HEK293 (cell line): ENCODE data around the gene SRSF6.

Experiments
- CTCF ChIA-PET: fragments of 350-600 bp; formaldehyde crosslinking; extraction: SDS; loops from one replicate; lab custom pipeline; 2021; ENCODE audit warnings: antibody characterized with exemption; lab: Yijun Ruan, JAX
- POLR2A ChIA-PET: fragments of 300-600 bp; formaldehyde crosslinking; extraction: SDS; loops from one replicate; lab custom pipeline; 2020; ENCODE audit warnings: antibody characterized with exemption, inconsistent platforms; lab: Yijun Ruan, JAX
- H3K27ac ChIP-seq: fragments of 200-500 bp; sonication (Bioruptor generic); 2 replicates; pipeline ENCODE4 v1.5.1; 2014; ENCODE audit warnings: low read depth, low read length, control low read depth, inconsistent platforms; ENCODE audit errors: extremely low read depth
- H3K36me3 ChIP-seq, 2 experiments: fragments of 200-500 bp in 1 of 2; sonication (Bioruptor generic) in 1 of 2; 1 replicate in 1 of 2; 2 replicates in 1 of 2; pipeline ENCODE4 v1.5.1; 2014 to 2017; ENCODE audit warnings: inconsistent platforms in 2 of 2, low read length in 2 of 2; ENCODE audit not compliant: control insufficient read depth in 2 of 2, insufficient read depth in 1 of 2
- H3K4me1 ChIP-seq: fragments of 200-500 bp; sonication (Bioruptor generic); 2 replicates; pipeline ENCODE4 v1.5.1; 2014; ENCODE audit warnings: mild to moderate bottlenecking, low read length, inconsistent platforms; ENCODE audit not compliant: control insufficient read depth, insufficient read depth
- H3K4me3 ChIP-seq: 2 replicates; pipeline ENCODE4 v1.5.1; 2011; ENCODE audit warnings: low read depth, mild to moderate bottlenecking, control low read depth, low read length, moderate library complexity
- H3K9me3 ChIP-seq: fragments of 200-500 bp; sonication (Bioruptor generic); 2 replicates; pipeline ENCODE4 v1.5.1; 2014; ENCODE audit warnings: low read depth, low read length, inconsistent platforms; ENCODE audit not compliant: control insufficient read depth, insufficient read depth
- AEBP2 ChIP-seq: fragments of 450-650 bp; formaldehyde crosslinking; IDR thresholded peaks from 2 replicates; pipeline ENCODE4 v1.5.1; 2016; ENCODE audit warnings: missing biosample characterization, missing genetic modification characterization, borderline replicate concordance
- BCL11A ChIP-seq: fragments of 450-650 bp; formaldehyde crosslinking; IDR thresholded peaks from 2 replicates; pipeline ENCODE4 v1.5.1; 2016; ENCODE audit warnings: low read depth, missing biosample characterization, missing genetic modification characterization
- GLI2 ChIP-seq: fragments of 450-650 bp; formaldehyde crosslinking; IDR thresholded peaks from 2 replicates; pipeline ENCODE4; 2017; ENCODE audit warnings: missing biosample characterization, missing genetic modification characterization, low read depth, borderline replicate concordance
- KLF16 ChIP-seq: fragments of 450-650 bp; formaldehyde crosslinking; IDR thresholded peaks from 2 replicates; pipeline ENCODE4 v1.5.1; 2017; ENCODE audit warnings: missing biosample characterization, missing genetic modification characterization
- KLF9 ChIP-seq: fragments of 450-650 bp; formaldehyde crosslinking; IDR thresholded peaks from 2 replicates; pipeline ENCODE4 v1.5.1; 2016; ENCODE audit warnings: missing biosample characterization, missing genetic modification characterization, low read depth
- OSR2 ChIP-seq: fragments of 450-650 bp; formaldehyde crosslinking; IDR thresholded peaks from 2 replicates; pipeline ENCODE4 v1.5.1; 2016; ENCODE audit warnings: missing biosample characterization, missing genetic modification characterization
- REST ChIP-seq: fragments of 450-650 bp; formaldehyde crosslinking; IDR thresholded peaks from 2 replicates; pipeline ENCODE4 v1.5.1; 2016; ENCODE audit warnings: missing biosample characterization, missing genetic modification characterization
- SCRT2 ChIP-seq: fragments of 450-650 bp; formaldehyde crosslinking; IDR thresholded peaks from 2 replicates; pipeline ENCODE4 v1.5.1; 2016; ENCODE audit warnings: missing biosample characterization, missing genetic modification characterization
- ZFP37 ChIP-seq: fragments of 450-650 bp; formaldehyde crosslinking; IDR thresholded peaks from 2 replicates; pipeline ENCODE4 v1.5.1; 2016; ENCODE audit warnings: missing biosample characterization, missing genetic modification characterization
- ZNF174 ChIP-seq: fragments of 450-650 bp; formaldehyde crosslinking; IDR thresholded peaks from 2 replicates; pipeline ENCODE4 v1.5.0; 2017; ENCODE audit warnings: missing biosample characterization, mild to moderate bottlenecking, missing genetic modification characterization
- ZNF19 ChIP-seq: fragments of 450-650 bp; formaldehyde crosslinking; IDR thresholded peaks from 2 replicates; pipeline ENCODE4; 2016; ENCODE audit warnings: missing biosample characterization, missing genetic modification characterization, low read depth
- ZNF202 ChIP-seq: fragments of 450-650 bp; formaldehyde crosslinking; IDR thresholded peaks from 2 replicates; pipeline ENCODE4 v1.5.1; 2016; ENCODE audit warnings: missing biosample characterization, missing genetic modification characterization, borderline replicate concordance
- ZNF211 ChIP-seq: fragments of 450-650 bp; formaldehyde crosslinking; IDR thresholded peaks from 2 replicates; pipeline ENCODE4 v1.5.1; 2016; ENCODE audit warnings: low read depth, missing biosample characterization, missing genetic modification characterization
- ZNF23 ChIP-seq: fragments of 450-650 bp; formaldehyde crosslinking; IDR thresholded peaks from 2 replicates; pipeline ENCODE4 v1.5.1; 2016; ENCODE audit warnings: missing biosample characterization, missing genetic modification characterization, borderline replicate concordance
- ZNF391 ChIP-seq: fragments of 450-650 bp; formaldehyde crosslinking; IDR thresholded peaks from 2 replicates; pipeline ENCODE4 v1.5.1; 2016; ENCODE audit warnings: low read depth, missing biosample characterization, missing genetic modification characterization, borderline replicate concordance
- ZNF404 ChIP-seq: fragments of 450-650 bp; formaldehyde crosslinking; IDR thresholded peaks from 2 replicates; pipeline ENCODE4 v1.5.1; 2017; ENCODE audit warnings: missing biosample characterization, missing genetic modification characterization
- ZNF510 ChIP-seq: fragments of 450-650 bp; formaldehyde crosslinking; IDR thresholded peaks from 2 replicates; pipeline ENCODE4 v1.5.1; 2018; ENCODE audit warnings: mild to moderate bottlenecking, missing genetic modification characterization, missing biosample characterization; ENCODE audit not compliant: insufficient replicate concordance
- ZNF530 ChIP-seq: fragments of 450-650 bp; formaldehyde crosslinking; IDR thresholded peaks from 2 replicates; pipeline ENCODE4 v1.5.1; 2016; ENCODE audit warnings: low read depth, missing biosample characterization, missing genetic modification characterization
- ZNF571 ChIP-seq: fragments of 450-650 bp; formaldehyde crosslinking; IDR thresholded peaks from 2 replicates; pipeline ENCODE4 v1.5.0; 2017; ENCODE audit warnings: missing biosample characterization, missing genetic modification characterization
- ZNF629 ChIP-seq: fragments of 450-650 bp; formaldehyde crosslinking; IDR thresholded peaks from 2 replicates; pipeline ENCODE4 v1.5.1; 2017; ENCODE audit warnings: missing biosample characterization, missing genetic modification characterization
- ZNF704 ChIP-seq: fragments of 450-650 bp; formaldehyde crosslinking; IDR thresholded peaks from 2 replicates; pipeline ENCODE4 v1.5.1; 2016; ENCODE audit warnings: missing biosample characterization, missing genetic modification characterization

The SRSF6 gene

GRCh38 chr20:43426172-43426571, 31.5 kb upstream of the SRSF6 start (continued):
- TF ChIP-seq AEBP2 (no peak), ZNF391 (no peak), ZNF510 (no peak), OSR2 (tag by site-specific recombination) (no peak), ZNF202 (tag by site-specific recombination) (no peak), ZNF629 (tag by site-specific recombination) (no peak), KLF16 (tag by site-specific recombination) (no peak), REST (tag by site-specific recombination) (no peak), SCRT2 (tag by site-specific recombination) (no peak)

GRCh38 chr20:43430265-43431133, 27.2 kb upstream of the SRSF6 start:
- CTCF ChIA-PET, result no interaction called here
- POLR2A ChIA-PET, result no interaction called here
- H3K4me1 ChIP-seq, result no peaks in the 10 kb centered on the region
- no peaks in the 10 kb centered on the region for H3K36me3 ChIP-seq
- TF ChIP-seq ZNF391 (no peak), KLF9 (tag by site-specific recombination) (no peak), BCL11A (tag by site-specific recombination) (no peak), ZNF704 (tag by site-specific recombination) (no peak), ZNF404 (tag by site-specific recombination) (no peak), ZNF174 (tag by site-specific recombination) (no peak), ZNF530 (tag by site-specific recombination) (no peak), ZNF23 (tag by site-specific recombination) (no peak), ZNF571 (tag by site-specific recombination) (no peak), ZNF211 (tag by site-specific recombination) (no peak), ZNF19 (no peak), GLI2 (tag by site-specific recombination) (no peak), ZFP37 (tag by site-specific recombination) (no peak)
- TF ChIP-seq, all 188 proteins: peak for 0
- Histone ChIP-seq H3K9me3 (no peaks in the 10 kb centered on the region), H3K27ac (no peak overlapping the region), H3K4me3 (no peak overlapping the region)
